HCT116 (cell line): ENCODE measurements around the gene JUN.

Source experiments
- CTCF ChIP-seq, 3 experiments: fragments of 200-600 bp in 1 of 3; sonication (generic) in 1 of 3; IDR thresholded peaks in 2 of 3; conservative IDR thresholded peaks in 1 of 3; 2 replicates each; pipeline ENCODE4 v1.5.1; 2012 to 2017; ENCODE audit warnings: low read depth in 2 of 3, low read length in 2 of 3, antibody characterized with exemption in 1 of 3, borderline replicate concordance in 1 of 3, control low read depth in 1 of 3, mild to moderate bottlenecking in 1 of 3, mixed read lengths in 1 of 3, mixed run types in 1 of 3, moderate library complexity in 1 of 3; ENCODE audit not compliant: insufficient read depth in 1 of 3
- EZH2 ChIP-seq: fragments of 200-600 bp; sonication (generic); IDR thresholded peaks from 2 replicates; pipeline ENCODE4 v1.6.1; 2017; ENCODE audit warnings: antibody characterized with exemption, mixed run types
- EZH2phosphoT487 ChIP-seq: fragments of 200-600 bp; IDR thresholded peaks from 2 replicates; pipeline ENCODE4 v1.6.1; 2018; ENCODE audit warnings: antibody characterized with exemption, borderline replicate concordance
- MAX ChIP-seq: IDR thresholded peaks from 2 replicates; pipeline ENCODE4 v1.6.1; 2012
- POLR2A ChIP-seq: IDR thresholded peaks from 2 replicates; pipeline ENCODE4 v1.7.0; 2011; ENCODE audit warnings: borderline replicate concordance; ENCODE audit not compliant: insufficient read depth, insufficient read length; ENCODE audit errors: extremely low read depth
- SIN3A ChIP-seq: IDR thresholded peaks from 2 replicates; pipeline ENCODE4 v1.6.1; 2012; ENCODE audit warnings: low read depth
- ZBTB33 ChIP-seq: IDR thresholded peaks from 2 replicates; pipeline ENCODE4 v1.6.1; 2011; ENCODE audit warnings: mild to moderate bottlenecking, low read length, moderate library complexity; ENCODE audit not compliant: insufficient replicate concordance; ENCODE audit errors: extremely low read depth

- TF ChIP-seq ZBTB33 (no peak), CTCF (IDR thresholded peaks at IDR 0.05 in 2 of 3, conservative IDR thresholded peaks at IDR 0.05 in 1 of 3; ENCODE audit: borderline replicate concordance in 1 of 3, insufficient read depth in 1 of 3, low read depth in 2 of 3, low read length in 2 of 3) (no peak), EZH2phosphoT487 (no peak), SIN3A (no peak), EZH2 (no peak), POLR2A (no peak), MAX (no peak)
Measured at GRCh38 chr1:58794585-58794984, 10.7 kb upstream of the JUN start.
